Hematopoietic multipotent progenitor cell treated with erythropoietin and hydrocortisone succinate and interleukin-3 and kit ligand, for 15 days (in vitro differentiated cells): Measurements from ENCODE around the gene KDELR3.
A peak's percentile ranks its signal among the peaks of the same experiment; 100 is the strongest.

Experiments used
- DNase-seq: peaks from one replicate; pipeline ENCODE4 v3.0.0-alpha.2; 2015; ENCODE audit warnings: low spot score

Gene KDELR3

GRCh38 chr22:38467904-38468442, at the start of gene KDELR3:
KDELR3 (plus strand) TSS chr22:38468096; CDS start chr22:38468234, 138 bp downstream.
- DNase-seq = peak; percentile 49

DNA sequence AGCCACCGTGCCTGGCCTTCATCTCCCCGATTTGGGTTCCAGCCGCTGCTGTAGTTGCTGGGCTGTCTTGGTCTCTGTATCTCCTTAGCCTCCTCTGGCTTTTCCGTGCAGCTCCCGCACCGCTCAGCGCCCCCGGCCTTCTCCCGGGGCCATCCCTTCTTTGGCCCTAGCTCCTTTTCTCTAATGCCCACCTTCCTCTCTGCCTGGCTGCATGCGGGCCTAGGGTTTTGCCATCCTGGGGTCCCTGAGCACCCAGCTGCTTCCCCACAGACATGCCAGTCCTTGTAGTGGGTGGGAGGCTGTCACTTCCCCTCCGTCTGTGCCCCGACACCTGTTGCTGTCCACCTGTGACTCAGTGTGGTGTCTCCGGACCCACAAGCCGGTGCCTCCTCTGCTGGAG, 49.3 kb upstream of the KDELR3 start:
- no peak for DNase-seq

GRCh38 chr22:38419121-38419857, 48.6 kb upstream of the KDELR3 start:
- no peak for DNase-seq

DNA sequence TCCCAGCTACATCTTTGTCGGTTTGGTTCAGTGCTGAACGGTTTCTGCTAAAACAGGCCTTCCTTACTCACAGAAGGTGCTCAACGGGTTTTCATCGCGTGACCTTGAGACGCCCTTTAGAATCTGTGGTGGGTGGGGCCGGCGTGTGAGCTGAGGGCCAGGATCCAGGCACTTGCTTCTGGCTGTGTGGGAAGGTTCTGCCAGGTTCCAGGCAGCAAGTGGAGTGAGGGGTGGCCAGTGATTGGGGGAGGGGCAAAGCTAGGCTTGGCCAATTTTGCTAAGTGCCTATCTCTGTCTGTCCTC, 48.1 kb upstream of the KDELR3 start:
- no peak for DNase-seq

GRCh38 chr22:38420734-38421133, 47.2 kb upstream of the KDELR3 start:
- DNase-seq = no peak

GRCh38 chr22:38422611-38423511, 45.0 kb upstream of the KDELR3 start:
- no peak for DNase-seq

DNA sequence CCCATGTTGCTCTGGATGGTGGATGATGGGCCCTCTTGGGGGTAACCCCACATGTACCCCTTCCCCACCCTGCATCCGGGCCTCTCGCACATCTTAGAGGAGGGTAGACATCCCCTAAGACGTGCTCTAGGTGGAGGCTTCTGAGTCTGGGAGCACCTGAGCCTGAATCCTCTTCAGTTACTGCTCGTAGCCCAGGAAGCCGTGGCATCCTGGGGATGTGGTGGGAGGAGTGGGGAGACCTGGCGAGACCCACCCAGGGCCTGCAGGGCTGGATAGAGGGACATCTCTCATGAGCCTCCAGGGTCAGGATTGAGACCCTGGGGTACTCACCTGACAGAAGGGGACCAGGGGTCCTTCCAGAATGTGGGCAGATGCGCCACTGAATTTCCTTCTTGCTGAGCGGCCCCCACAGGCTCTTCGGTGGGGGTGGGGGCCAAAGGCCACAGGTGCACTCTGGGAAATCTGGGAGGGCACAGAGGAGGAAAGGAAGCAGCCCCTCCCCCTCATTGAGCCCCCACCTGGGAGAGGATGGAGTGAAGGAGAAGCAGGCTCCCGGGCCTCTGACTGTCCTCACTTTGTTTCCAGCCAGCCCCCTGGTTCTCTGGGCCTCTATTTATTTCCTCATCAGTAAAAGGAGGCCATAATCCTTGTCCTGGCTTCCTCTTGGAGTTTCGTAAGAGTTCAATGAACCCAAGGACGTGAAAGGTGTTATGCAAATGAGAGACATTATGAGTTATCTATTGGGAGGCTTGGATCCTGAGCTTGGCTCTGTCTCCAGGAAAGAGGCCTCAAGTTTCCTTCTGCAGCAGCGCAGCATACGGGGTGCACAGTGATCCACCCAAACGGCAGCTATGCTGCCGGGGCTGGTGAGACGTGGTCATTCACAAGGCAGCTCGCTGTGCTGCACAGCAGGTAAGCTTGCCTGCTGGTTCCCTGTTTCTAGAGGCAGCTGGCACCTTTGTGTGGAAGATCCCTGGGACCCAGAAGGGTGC, 44.1 kb upstream of the KDELR3 start:
- no peak for DNase-seq

- no peak for DNase-seq
Observed at GRCh38 chr22:38424525-38425080, 43.3 kb upstream of the KDELR3 start.

- no peak for DNase-seq
Observed at GRCh38 chr22:38426628-38427027, 41.3 kb upstream of the KDELR3 start.

DNA sequence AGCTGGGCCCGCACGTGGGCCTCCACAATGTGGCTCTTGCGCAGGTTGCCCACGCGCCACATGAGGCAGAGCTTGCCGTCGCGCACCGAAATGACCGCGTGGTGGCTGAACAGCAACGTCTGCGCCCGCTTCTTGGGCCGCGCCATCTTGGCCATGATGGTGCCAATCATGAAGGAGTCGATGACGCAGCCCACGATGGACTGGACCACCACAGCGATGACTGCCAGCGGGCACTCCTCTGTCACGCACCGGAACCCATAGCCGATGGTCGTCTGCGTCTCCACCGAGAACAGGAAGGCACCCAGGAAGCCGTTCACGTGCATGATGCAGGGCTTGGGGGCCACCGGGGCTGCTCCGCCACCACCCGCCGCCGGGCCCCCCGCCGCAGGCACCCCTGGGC, 40.4 kb upstream of the KDELR3 start:
- DNase-seq = no peak

- DNase-seq = no peak
Observed at GRCh38 chr22:38427940-38428339, 40.0 kb upstream of the KDELR3 start.

- DNase-seq = no peak
Observed at GRCh38 chr22:38428714-38429113, 39.2 kb upstream of the KDELR3 start.

DNA sequence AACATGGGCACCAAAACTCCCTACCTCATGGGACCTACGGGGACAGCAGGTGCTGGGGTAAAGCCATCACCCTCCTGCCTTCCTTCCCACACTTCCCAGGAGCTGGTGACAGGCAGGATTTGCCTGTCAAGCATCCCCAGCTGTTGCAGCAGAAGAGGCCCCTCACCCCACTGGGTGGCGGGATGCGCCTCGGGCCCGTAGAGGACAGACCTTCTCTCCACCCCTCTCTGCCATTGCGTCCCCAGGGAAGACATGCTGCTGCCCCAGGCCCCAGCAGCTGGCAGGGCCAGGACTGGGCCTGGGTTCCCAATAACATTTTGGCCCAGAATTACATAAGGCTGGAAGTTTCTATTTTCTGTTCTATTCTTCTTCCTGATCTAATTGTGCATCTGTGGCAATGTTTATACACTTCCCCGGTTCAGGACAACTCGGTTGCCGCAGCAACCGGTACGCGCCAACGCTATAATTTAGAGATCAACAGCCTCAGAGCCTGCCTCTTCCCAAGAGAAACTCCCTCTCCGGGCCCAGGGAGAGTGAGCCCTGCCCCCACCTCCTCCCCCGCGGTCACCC, 38.3 kb upstream of the KDELR3 start:
- no peak for DNase-seq

- no peak for DNase-seq
Observed at GRCh38 chr22:38431266-38432010, 36.5 kb upstream of the KDELR3 start.

- no peak for DNase-seq
Observed at GRCh38 chr22:38432264-38432663, 35.6 kb upstream of the KDELR3 start.

- no peak for DNase-seq
Observed at GRCh38 chr22:38433871-38434270, 34.0 kb upstream of the KDELR3 start.

DNA sequence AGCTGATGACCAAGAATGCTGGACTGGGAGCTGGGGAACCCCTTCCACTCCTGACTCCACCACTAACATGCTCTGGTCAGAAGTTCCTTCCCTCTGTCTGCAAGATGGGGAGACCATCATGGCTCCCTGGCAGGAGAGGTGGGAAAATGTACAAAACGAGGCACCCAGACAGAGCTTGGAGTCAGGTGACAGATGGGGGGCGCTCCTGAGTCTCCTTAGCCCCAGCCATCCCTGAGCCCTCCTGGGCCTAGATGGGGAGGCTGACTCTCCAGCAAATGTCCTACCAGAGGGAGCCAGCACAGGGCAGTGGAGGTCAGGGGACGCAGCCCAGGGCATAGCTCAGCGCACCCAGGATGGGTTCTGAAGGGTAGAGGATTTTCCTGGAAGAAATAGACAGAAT, 32.9 kb upstream of the KDELR3 start:
- no peak for DNase-seq

GRCh38 chr22:38435965-38436364, 31.9 kb upstream of the KDELR3 start:
- no peak for DNase-seq

- DNase-seq = no peak
Observed at GRCh38 chr22:38436629-38437395, 31.1 kb upstream of the KDELR3 start.

DNA sequence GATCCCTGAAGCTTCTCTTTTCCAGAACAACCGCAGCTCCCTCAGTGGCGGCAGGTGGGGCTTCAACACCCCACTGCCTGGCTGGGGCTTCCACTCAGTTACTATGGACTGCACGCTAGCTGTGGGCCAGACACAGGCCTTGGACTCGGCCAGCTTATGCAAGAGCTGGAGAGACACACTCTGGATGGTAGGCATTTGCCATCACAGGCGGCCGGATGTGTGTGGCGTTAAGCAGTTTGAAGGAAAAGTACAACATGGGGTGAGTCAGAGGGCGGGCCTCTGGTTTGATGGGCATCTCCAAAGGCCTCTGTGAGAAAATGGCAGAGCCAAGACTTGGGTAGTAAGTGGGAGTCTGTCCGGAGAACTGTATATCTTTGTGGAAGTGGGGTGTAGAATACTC, 30.5 kb upstream of the KDELR3 start:
- DNase-seq = no peak
